ENCODE measurements around the gene MPP7.

DNA sequence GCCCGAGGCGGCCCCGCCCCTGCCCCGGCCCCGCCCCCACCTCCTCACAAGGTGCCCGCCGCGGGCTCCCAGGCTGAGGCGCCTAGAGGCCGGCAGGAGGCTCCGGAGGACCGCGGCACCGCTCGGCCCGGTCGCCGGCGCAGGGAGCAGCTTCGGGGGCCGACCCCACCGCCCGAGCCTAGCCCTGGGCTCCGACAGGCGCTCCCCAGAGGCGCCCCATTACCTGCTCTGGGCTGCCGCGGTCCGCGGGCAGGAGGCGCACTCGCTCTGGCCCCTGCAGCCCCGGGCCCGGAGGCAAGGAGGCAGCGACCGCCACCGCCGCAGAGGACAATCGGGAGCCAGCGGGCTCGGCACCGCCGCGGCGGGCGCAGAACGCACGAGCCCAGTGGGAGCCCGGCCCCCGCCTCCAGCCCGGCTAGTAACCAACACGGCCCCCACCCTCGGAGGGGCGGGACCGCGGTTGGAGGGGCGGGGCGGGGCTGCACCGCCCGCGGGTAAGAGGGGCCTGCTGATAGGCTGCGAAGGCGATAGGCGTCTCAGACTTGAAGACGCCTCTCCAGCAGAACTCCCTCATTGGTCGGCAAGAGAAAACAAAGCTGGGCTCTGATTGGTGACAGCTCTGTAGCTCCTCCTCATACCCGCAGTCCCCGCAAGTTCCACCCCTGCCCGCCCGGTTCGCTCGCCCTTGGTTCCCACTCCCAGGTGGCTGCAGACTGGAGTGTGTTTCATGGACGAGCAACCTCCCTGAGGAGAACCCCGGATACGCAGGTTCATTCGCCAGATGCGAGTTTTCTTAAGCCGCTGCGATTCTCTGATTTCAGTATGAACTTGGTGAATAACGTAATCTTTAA is at the start of gene MPP7:
- TF ChIP-seq, protein P1, sequence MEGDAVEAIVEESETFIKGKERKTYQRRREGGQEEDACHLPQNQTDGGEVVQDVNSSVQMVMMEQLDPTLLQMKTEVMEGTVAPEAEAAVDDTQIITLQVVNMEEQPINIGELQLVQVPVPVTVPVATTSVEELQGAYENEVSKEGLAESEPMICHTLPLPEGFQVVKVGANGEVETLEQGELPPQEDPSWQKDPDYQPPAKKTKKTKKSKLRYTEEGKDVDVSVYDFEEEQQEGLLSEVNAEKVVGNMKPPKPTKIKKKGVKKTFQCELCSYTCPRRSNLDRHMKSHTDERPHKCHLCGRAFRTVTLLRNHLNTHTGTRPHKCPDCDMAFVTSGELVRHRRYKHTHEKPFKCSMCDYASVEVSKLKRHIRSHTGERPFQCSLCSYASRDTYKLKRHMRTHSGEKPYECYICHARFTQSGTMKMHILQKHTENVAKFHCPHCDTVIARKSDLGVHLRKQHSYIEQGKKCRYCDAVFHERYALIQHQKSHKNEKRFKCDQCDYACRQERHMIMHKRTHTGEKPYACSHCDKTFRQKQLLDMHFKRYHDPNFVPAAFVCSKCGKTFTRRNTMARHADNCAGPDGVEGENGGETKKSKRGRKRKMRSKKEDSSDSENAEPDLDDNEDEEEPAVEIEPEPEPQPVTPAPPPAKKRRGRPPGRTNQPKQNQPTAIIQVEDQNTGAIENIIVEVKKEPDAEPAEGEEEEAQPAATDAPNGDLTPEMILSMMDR (IDR thresholded peaks at IDR 0.05), result peak in 2 of 3 experiments; percentile 31 to 36
- TF ChIP-seq POLR2A (IDR thresholded peaks at IDR 0.05), result no peak

Data from testis (tissue), 2 donors.